CD14-positive monocyte (primary cell): ENCODE data around the gene RCC2. TPM values are rescaled to one million over a fixed set of nuclear protein-coding genes. Genes with fewer than 3 reads are reported as not detected.
A peak's percentile ranks its signal among the peaks of the same experiment; 100 is the strongest.

Experiments used
- DNase-seq, 3 donors: peaks; one replicate each; pipeline ENCODE4 v3.0.0-alpha.2; 2011 to 2022
- H2AFZ ChIP-seq: 2 replicates; pipeline ENCODE4 v1.6.0; 2012; ENCODE audit warnings: mild to moderate bottlenecking, low read depth, low read length, inconsistent platforms; ENCODE audit not compliant: insufficient read depth, poor library complexity, severe bottlenecking
- H3K27ac ChIP-seq, 2 donors: 1 replicate in 1 of 2; 2 replicates in 1 of 2; pipeline ENCODE4 v1.5.1; 2012 to 2013; ENCODE audit warnings: low read length in 2 of 2, control low read depth in 1 of 2, inconsistent platforms in 1 of 2, low read depth in 1 of 2, mild to moderate bottlenecking in 1 of 2
- H3K27me3 ChIP-seq, 2 donors: one replicate each; pipeline versions ENCODE4 v1.6.0 to v1.6.1; 2011 to 2013; ENCODE audit warnings: low read length in 2 of 2; ENCODE audit not compliant: control insufficient read depth in 2 of 2, insufficient read depth in 2 of 2
- H3K36me3 ChIP-seq, 2 donors: replicated peaks in 1 of 2; 1 replicate in 1 of 2; 2 replicates in 1 of 2; pipeline versions ENCODE4 v1.5.1 to v1.6.1; 2012 to 2013; ENCODE audit warnings: low read length in 2 of 2, control low read depth in 1 of 2, inconsistent platforms in 1 of 2, mild to moderate bottlenecking in 1 of 2; ENCODE audit not compliant: insufficient read depth in 2 of 2, control insufficient read depth in 1 of 2
- H3K4me1 ChIP-seq, 2 donors: 1 replicate in 1 of 2; 2 replicates in 1 of 2; pipeline versions ENCODE4 v1.5.1 to v1.6.1; 2012 to 2013; ENCODE audit warnings: low read length in 2 of 2, control low read depth in 1 of 2, inconsistent platforms in 1 of 2, mild to moderate bottlenecking in 1 of 2, moderate library complexity in 1 of 2; ENCODE audit not compliant: insufficient read depth in 2 of 2, control insufficient read depth in 1 of 2
- H3K4me2 ChIP-seq: replicated peaks from 2 replicates; pipeline ENCODE3; 2012; ENCODE audit warnings: low read length, moderate library complexity, mild to moderate bottlenecking; ENCODE audit not compliant: poor library complexity, severe bottlenecking; ENCODE audit errors: extremely low read depth
- H3K4me3 ChIP-seq, 3 experiments: fragments of 200-600 bp in 1 of 3; sonication (generic) in 1 of 3; replicated peaks in 1 of 3; 1 replicate in 2 of 3; 2 replicates in 1 of 3; pipeline ENCODE4 v1.5.1; 2011 to 2013; ENCODE audit warnings: low read length in 3 of 3, mild to moderate bottlenecking in 3 of 3, control low read depth in 2 of 3, low read depth in 2 of 3, inconsistent platforms in 1 of 3, moderate library complexity in 1 of 3
- H3K79me2 ChIP-seq: 2 replicates; pipeline ENCODE4 v1.6.0; 2012; ENCODE audit warnings: mild to moderate bottlenecking, control low read depth, inconsistent platforms, low read length, moderate library complexity; ENCODE audit not compliant: insufficient read depth
- H3K9ac ChIP-seq: 2 replicates; pipeline ENCODE4 v1.6.0; 2017; ENCODE audit warnings: low read length, mild to moderate bottlenecking; ENCODE audit not compliant: insufficient read depth, poor library complexity, severe bottlenecking
- H3K9me3 ChIP-seq, 2 donors: replicated peaks in 1 of 2; 1 replicate in 1 of 2; 2 replicates in 1 of 2; pipeline versions ENCODE4 v1.5.1 to v1.6.1; 2012 to 2013; ENCODE audit warnings: low read length in 2 of 2, control low read depth in 1 of 2; ENCODE audit not compliant: control insufficient read depth in 1 of 2, insufficient read depth in 1 of 2
- H4K20me1 ChIP-seq: 2 replicates; pipeline ENCODE4 v1.6.0; 2012; ENCODE audit warnings: mild to moderate bottlenecking, low read length, control low read depth, moderate library complexity; ENCODE audit not compliant: insufficient read depth
- H3K27ac Mint-ChIP-seq, 7 donors: one replicate each; pipeline ENCODE4 v1.8.0; 2020; ENCODE audit warnings: mild to moderate bottlenecking in 7 of 7, mixed read lengths in 7 of 7, moderate library complexity in 6 of 7, inconsistent platforms in 2 of 7
- H3K27me3 Mint-ChIP-seq, 3 donors: one replicate each; pipeline ENCODE4 v1.8.0; 2021 to 2022; ENCODE audit warnings: low read depth in 3 of 3, mild to moderate bottlenecking in 3 of 3, mixed read lengths in 3 of 3, moderate library complexity in 3 of 3, inconsistent platforms in 1 of 3
- H3K36me3 Mint-ChIP-seq, 2 donors: one replicate each; pipeline ENCODE4 v1.8.0; 2020; ENCODE audit warnings: mixed read lengths in 2 of 2, inconsistent platforms in 1 of 2, mild to moderate bottlenecking in 1 of 2
- H3K4me1 Mint-ChIP-seq: one replicate; pipeline ENCODE4 v1.8.0; 2020; ENCODE audit warnings: mild to moderate bottlenecking, mixed read lengths
- H3K4me3 Mint-ChIP-seq, 2 donors: one replicate each; pipeline ENCODE4 v1.8.0; 2020; ENCODE audit warnings: mild to moderate bottlenecking in 2 of 2, mixed read lengths in 2 of 2, moderate library complexity in 1 of 2
- H3K9me3 Mint-ChIP-seq, 7 donors: one replicate each; pipeline ENCODE4 v1.8.0; 2020 to 2022; ENCODE audit warnings: mixed read lengths in 7 of 7, mild to moderate bottlenecking in 6 of 7, moderate library complexity in 6 of 7, inconsistent platforms in 2 of 7
- CTCF ChIP-seq: fragments of 200-600 bp; IDR thresholded peaks from one replicate; pipeline ENCODE4 v1.8.0; 2022; ENCODE audit warnings: antibody characterized with exemption, mild to moderate bottlenecking
- WGBS: methylation state at CpG from one replicate; pipeline ENCODE4 v1.1.5; 2013; ENCODE audit warnings: missing lambda C conversion rate; ENCODE audit not compliant: insufficient coverage; 5-methylcytosine and 5-hydroxymethylcytosine counted together
- intact Hi-C, 2 donors: fragments of 100-400 bp; cut with micrococcal nuclease; formaldehyde crosslinking; loops; one replicate each; pipeline versions ENCODE4 v1.15.0 to v1.15.1; 2023
- polyA plus RNA-seq, 3 donors: library from polyadenylated mRNA; depleted of rRNA in 1 of 3; unstranded in 2 of 3; stranded (reverse) in 1 of 3; fragments of 300-500 nt in 2 of 3; fragments of >200 nt in 1 of 3; fragmentation: Illumina TruSeq in 2 of 3; gene quantifications; 1 replicate in 2 of 3; 2 replicates in 1 of 3; pipeline ENCODE4 v1.2.3, GENCODE V29; 2012 to 2021

The RCC2 gene
- polyA plus RNA-seq, 3 donors = 22.3 to 66.3 (median 40.9) TPM

DNA sequence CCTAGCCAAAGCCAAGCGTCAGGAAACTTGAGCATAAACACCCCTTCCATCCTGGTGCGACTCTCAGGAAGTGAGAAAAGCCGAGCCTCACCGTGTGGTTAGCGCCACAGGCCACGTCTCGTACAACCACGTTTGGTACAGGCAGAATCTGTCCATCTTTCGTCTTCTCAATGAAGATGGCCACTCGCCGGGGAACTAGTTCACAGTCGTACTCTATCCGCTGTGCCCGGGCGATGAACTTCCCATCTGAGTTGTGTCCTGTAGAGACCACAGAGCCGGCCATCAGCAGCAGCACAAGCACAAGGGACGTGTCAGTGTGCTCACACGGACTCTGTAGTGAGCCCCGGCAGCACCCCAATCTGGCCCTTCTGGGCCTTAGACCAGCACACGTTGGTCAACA, 23.1 kb downstream of the RCC2 start:
- H3K79me2 ChIP-seq = peaks cover 35% of the 10 kb centered on the region
- H3K27me3 Mint-ChIP-seq = peaks cover 0 to 1% (median 1%) of the 10 kb centered on the region in 3 donors
- H2AFZ ChIP-seq = no peak overlapping the region
- H4K20me1 ChIP-seq = peaks cover 66% of the 10 kb centered on the region
- no peaks in the 10 kb centered on the region for H3K4me1 ChIP-seq
- peak overlapping the region in 2 of 7 donors; percentile 20 to 73 for H3K27ac Mint-ChIP-seq
- no peak overlapping the region for H3K4me3 ChIP-seq
- peaks cover 2% of the 10 kb centered on the region for H3K4me1 Mint-ChIP-seq
- 87% methylated on average over 20 of the region's 20 CpGs for WGBS
- no peak for TF ChIP-seq CTCF
- no peak overlapping the region for H3K4me3 Mint-ChIP-seq
- no peaks in the 10 kb centered on the region for H3K9me3 Mint-ChIP-seq
- H3K27ac ChIP-seq = no peak overlapping the region
- peaks cover 91 to 99% of the 10 kb centered on the region in 2 donors for H3K36me3 ChIP-seq
- peaks cover 96 to 100% of the 10 kb centered on the region in 2 donors for H3K36me3 Mint-ChIP-seq
- intact Hi-C loops = no loop called here
- H3K4me2 ChIP-seq = no peak overlapping the region
- H3K9ac ChIP-seq = no peak overlapping the region
- H3K9me3 ChIP-seq = no peaks in the 10 kb centered on the region
- DNase-seq = no peak
- H3K27me3 ChIP-seq = no peaks in the 10 kb centered on the region

DNA sequence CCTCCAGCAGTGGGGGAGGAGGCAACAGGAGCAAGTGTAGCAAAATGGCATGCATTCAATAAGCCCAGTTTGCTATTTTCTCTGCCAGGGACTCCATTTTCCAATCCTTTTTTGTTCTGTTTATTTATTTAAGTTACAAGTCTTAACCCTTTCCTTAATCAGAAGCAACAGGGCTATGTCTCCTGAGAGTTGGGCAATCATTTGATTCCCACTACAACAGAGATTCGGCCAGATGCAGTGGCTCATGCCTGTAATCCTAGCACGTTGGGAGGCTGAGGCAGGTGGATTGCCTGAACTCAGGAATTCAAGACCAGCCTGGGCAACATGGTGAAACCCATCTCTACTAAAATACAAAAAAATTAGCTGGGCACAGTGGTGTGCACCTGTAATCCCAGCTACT, 25.5 kb downstream of the RCC2 start:
- no peaks in the 10 kb centered on the region for H3K9me3 ChIP-seq
- no peak overlapping the region for H2AFZ ChIP-seq
- no peak overlapping the region for H3K27ac ChIP-seq
- no peak for TF ChIP-seq CTCF
- no peak for DNase-seq
- peaks cover 62% of the 10 kb centered on the region for H4K20me1 ChIP-seq
- H3K27ac Mint-ChIP-seq = peak overlapping the region in 1 of 7 donors; percentile 52
- H3K4me3 Mint-ChIP-seq = no peak overlapping the region
- H3K27me3 Mint-ChIP-seq = peaks cover 0 to 1% (median 1%) of the 10 kb centered on the region in 3 donors
- H3K4me1 ChIP-seq = no peaks in the 10 kb centered on the region
- H3K79me2 ChIP-seq = peaks cover 24% of the 10 kb centered on the region
- H3K4me1 Mint-ChIP-seq = no peaks in the 10 kb centered on the region
- intact Hi-C loops = no loop called here
- peaks cover 95 to 99% of the 10 kb centered on the region in 2 donors for H3K36me3 ChIP-seq
- no peak overlapping the region for H3K9ac ChIP-seq
- H3K27me3 ChIP-seq = no peaks in the 10 kb centered on the region
- WGBS = 100% methylated on average over 1 of the region's 2 CpGs
- H3K4me3 ChIP-seq = no peak overlapping the region
- H3K36me3 Mint-ChIP-seq = peaks cover 98 to 100% of the 10 kb centered on the region in 2 donors
- peaks cover 0 to 2% (median 0%) of the 10 kb centered on the region in 7 donors for H3K9me3 Mint-ChIP-seq
- no peak overlapping the region for H3K4me2 ChIP-seq
